ENCODE results near the gene KCNQ1OT1. TPM values are rescaled to one million over a fixed set of nuclear protein-coding genes. Genes with fewer than 3 reads are reported as not detected.

KCNQ1OT1 gene
- total RNA-seq, 1 experiment from 2014 or later: 2.4 TPM

- TF ChIP-seq ARID4B (CRISPR knock-in tag; IDR thresholded peaks at IDR 0.05; ENCODE audit: borderline replicate concordance): no peak
- TF ChIP-seq ZNF263 (CRISPR knock-in tag; IDR thresholded peaks at IDR 0.05; ENCODE audit: low read depth): no peak
- no peak for TF ChIP-seq PRRX2 (CRISPR knock-in tag; IDR thresholded peaks at IDR 0.05)
- no peak for TF ChIP-seq CREM (CRISPR knock-in tag; IDR thresholded peaks at IDR 0.05)
- no peak for TF ChIP-seq ZNF232 (CRISPR knock-in tag; IDR thresholded peaks at IDR 0.05)
Measured at GRCh38 chr11:2572491-2573239, 127.1 kb downstream of the KCNQ1OT1 start (continued).

GRCh38 chr11:2571598-2572281 lies 128.1 kb downstream of the KCNQ1OT1 start:
- no peak for ATAC-seq
- ChIA-PET CTCF (no interaction called here), POLR2A (no interaction called here)
- H3K36me3 Mint-ChIP-seq: no peaks in the 10 kb centered on the region
- no peaks in the 10 kb centered on the region for H3K4me1 Mint-ChIP-seq
- no peak overlapping the region for H3K4me3 Mint-ChIP-seq
- H3K27me3 Mint-ChIP-seq (ENCODE audit: low read depth): peaks cover 55% of the 10 kb centered on the region
- H3K27ac Mint-ChIP-seq: no peak overlapping the region
- no peak for TF ChIP-seq RELA (CRISPR knock-in tag; IDR thresholded peaks at IDR 0.05; ENCODE audit: borderline replicate concordance)
- no peak for TF ChIP-seq RORB (CRISPR knock-in tag; IDR thresholded peaks at IDR 0.05)
- TF ChIP-seq ZNF425 (CRISPR knock-in tag; conservative IDR thresholded peaks at IDR 0.05): no peak
- no peak for TF ChIP-seq FOXP4 (CRISPR knock-in tag; IDR thresholded peaks at IDR 0.05)
- no peak for TF ChIP-seq ELF4 (CRISPR knock-in tag; IDR thresholded peaks at IDR 0.05; ENCODE audit: low read depth)
- no peak for TF ChIP-seq ZNF671 (CRISPR knock-in tag; IDR thresholded peaks at IDR 0.05)
- no peak for TF ChIP-seq NFATC4 (CRISPR knock-in tag; IDR thresholded peaks at IDR 0.05)
- no peak for TF ChIP-seq FOXJ3 (CRISPR knock-in tag; IDR thresholded peaks at IDR 0.05; ENCODE audit: borderline replicate concordance)
- no peak for TF ChIP-seq CREB1 (CRISPR knock-in tag; IDR thresholded peaks at IDR 0.05)
- no peak for TF ChIP-seq ZNF423 (CRISPR knock-in tag; IDR thresholded peaks at IDR 0.05)
- TF ChIP-seq NR1H2 (CRISPR knock-in tag; IDR thresholded peaks at IDR 0.05): no peak
- TF ChIP-seq ZNF532 (CRISPR knock-in tag; IDR thresholded peaks at IDR 0.05; ENCODE audit: borderline replicate concordance): no peak
- no peak for TF ChIP-seq NFYB (CRISPR knock-in tag; conservative IDR thresholded peaks at IDR 0.05; ENCODE audit: low read depth)
- TF ChIP-seq FOXP1 (CRISPR knock-in tag; IDR thresholded peaks at IDR 0.05; ENCODE audit: borderline replicate concordance): no peak
- no peak for TF ChIP-seq ZNF263 (CRISPR knock-in tag; IDR thresholded peaks at IDR 0.05; ENCODE audit: low read depth)
- TF ChIP-seq SMAD3 (CRISPR knock-in tag; IDR thresholded peaks at IDR 0.05; ENCODE audit: borderline replicate concordance): no peak
- no peak for TF ChIP-seq PRRX2 (CRISPR knock-in tag; IDR thresholded peaks at IDR 0.05)
- no peak for TF ChIP-seq E2F5 (CRISPR knock-in tag; IDR thresholded peaks at IDR 0.05)
- no peak for TF ChIP-seq CBFB (CRISPR knock-in tag; IDR thresholded peaks at IDR 0.05; ENCODE audit: low read depth)
- H3K9me3 Mint-ChIP-seq: no peaks in the 10 kb centered on the region
- DNase-seq (ENCODE audit: low spot score): no peak
